Hematopoietic multipotent progenitor cell treated with erythropoietin and hydrocortisone succinate and interleukin-3 and kit ligand, for 17 days (in vitro differentiated cells): ENCODE results near the gene OR6C76.
"Not testable (repeated sequence)": the region's sequence is repeated elsewhere in the genome, so short reads cannot be mapped to it uniquely, and the experiment has no call there.

Experiments used
- DNase-seq: peaks from one replicate; pipeline ENCODE4 v3.0.0-alpha.2; 2015; ENCODE audit warnings: low spot score

OR6C76 gene

GRCh38 chr12:55425954-55426353 lies at the start of gene OR6C76:
TSS of gene OR6C76 (plus strand) at chr12:55426254. CDS start at chr12:55426254, 0 bp downstream.
- DNase-seq: no peak

- no peak for DNase-seq
Observed at GRCh38 chr12:55385891-55386290, 40.2 kb upstream of the OR6C76 start.

- DNase-seq: no peak
Observed at GRCh38 chr12:55392032-55392795, 33.8 kb upstream of the OR6C76 start.

GRCh38 chr12:55396326-55396725 lies 29.7 kb upstream of the OR6C76 start:
- no peak for DNase-seq

- no peak for DNase-seq
Observed at GRCh38 chr12:55400229-55400628, 25.8 kb upstream of the OR6C76 start, which contains the start of gene OR6C65. TSS of gene OR6C65 (plus strand) at chr12:55400529. CDS start at chr12:55400529, 0 bp downstream.

GRCh38 chr12:55407866-55408265 lies 18.2 kb upstream of the OR6C76 start:
- DNase-seq: no peak

- not testable (repeated sequence) for DNase-seq
Observed at GRCh38 chr12:55409133-55409532, 16.9 kb upstream of the OR6C76 start.

- not testable (repeated sequence) for DNase-seq
Observed at GRCh38 chr12:55412138-55412537, 13.9 kb upstream of the OR6C76 start.

GRCh38 chr12:55413498-55414388 lies 12.3 kb upstream of the OR6C76 start:
- DNase-seq: not testable (repeated sequence)

- not testable (repeated sequence) for DNase-seq
Observed at GRCh38 chr12:55414396-55414823, 11.6 kb upstream of the OR6C76 start.

GRCh38 chr12:55414889-55415288 lies 11.2 kb upstream of the OR6C76 start:
- not testable (repeated sequence) for DNase-seq

GRCh38 chr12:55416961-55417360 lies 9.1 kb upstream of the OR6C76 start:
- DNase-seq: no peak

GRCh38 chr12:55420307-55420962 lies 5.6 kb upstream of the OR6C76 start:
- no peak for DNase-seq

- DNase-seq: no peak
Observed at GRCh38 chr12:55428331-55429243, 2.5 kb downstream of the OR6C76 start.

- DNase-seq: not testable (repeated sequence)
Observed at GRCh38 chr12:55441233-55441632, 15.2 kb downstream of the OR6C76 start.

GRCh38 chr12:55443776-55444175 lies 17.7 kb downstream of the OR6C76 start, which contains the start of gene OR6C2:
TSS of gene OR6C2 (plus strand) at chr12:55444076. CDS start at chr12:55452214, 8,138 bp downstream.
- no peak for DNase-seq

- DNase-seq: no peak
Observed at GRCh38 chr12:55445357-55445756, 19.3 kb downstream of the OR6C76 start.

- no peak for DNase-seq
Observed at GRCh38 chr12:55446326-55446725, 20.3 kb downstream of the OR6C76 start.

GRCh38 chr12:55448825-55449224 lies 22.8 kb downstream of the OR6C76 start:
- DNase-seq: no peak

- not testable (repeated sequence) for DNase-seq
Observed at GRCh38 chr12:55464926-55465325, 38.9 kb downstream of the OR6C76 start.

GRCh38 chr12:55467836-55468235 lies 41.8 kb downstream of the OR6C76 start:
- no peak for DNase-seq
